ENCODE data around the gene AP4S1.
"Not testable (repeated sequence)": the region's sequence is repeated elsewhere in the genome, so short reads cannot be mapped to it uniquely, and the experiment has no call there.

Gene AP4S1

DNA sequence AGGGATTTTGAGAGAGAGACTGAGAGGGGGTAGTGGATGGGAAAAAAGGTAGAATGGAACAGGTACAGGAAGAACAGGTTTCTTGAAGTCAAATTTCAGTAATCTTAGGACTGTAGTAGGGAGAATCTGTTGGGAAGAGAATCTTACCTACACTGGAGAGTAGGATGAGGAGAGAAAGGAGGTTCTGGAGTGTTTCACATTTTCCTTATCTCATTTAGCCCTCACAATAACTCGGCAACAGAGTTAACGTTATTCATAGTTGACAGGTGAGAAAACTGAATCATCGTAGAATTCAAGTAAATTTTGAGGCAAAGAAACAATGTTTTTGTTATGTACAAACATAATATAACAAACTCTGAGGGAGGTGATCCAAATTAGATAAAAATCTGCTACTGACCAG, 17.9 kb downstream of the AP4S1 start:
- FAIRE-seq = no peak
- TF ChIP-seq, protein P1, sequence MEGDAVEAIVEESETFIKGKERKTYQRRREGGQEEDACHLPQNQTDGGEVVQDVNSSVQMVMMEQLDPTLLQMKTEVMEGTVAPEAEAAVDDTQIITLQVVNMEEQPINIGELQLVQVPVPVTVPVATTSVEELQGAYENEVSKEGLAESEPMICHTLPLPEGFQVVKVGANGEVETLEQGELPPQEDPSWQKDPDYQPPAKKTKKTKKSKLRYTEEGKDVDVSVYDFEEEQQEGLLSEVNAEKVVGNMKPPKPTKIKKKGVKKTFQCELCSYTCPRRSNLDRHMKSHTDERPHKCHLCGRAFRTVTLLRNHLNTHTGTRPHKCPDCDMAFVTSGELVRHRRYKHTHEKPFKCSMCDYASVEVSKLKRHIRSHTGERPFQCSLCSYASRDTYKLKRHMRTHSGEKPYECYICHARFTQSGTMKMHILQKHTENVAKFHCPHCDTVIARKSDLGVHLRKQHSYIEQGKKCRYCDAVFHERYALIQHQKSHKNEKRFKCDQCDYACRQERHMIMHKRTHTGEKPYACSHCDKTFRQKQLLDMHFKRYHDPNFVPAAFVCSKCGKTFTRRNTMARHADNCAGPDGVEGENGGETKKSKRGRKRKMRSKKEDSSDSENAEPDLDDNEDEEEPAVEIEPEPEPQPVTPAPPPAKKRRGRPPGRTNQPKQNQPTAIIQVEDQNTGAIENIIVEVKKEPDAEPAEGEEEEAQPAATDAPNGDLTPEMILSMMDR (IDR thresholded peaks at IDR 0.05; ENCODE audit: insufficient read depth, missing control alignments) = no peak

DNA sequence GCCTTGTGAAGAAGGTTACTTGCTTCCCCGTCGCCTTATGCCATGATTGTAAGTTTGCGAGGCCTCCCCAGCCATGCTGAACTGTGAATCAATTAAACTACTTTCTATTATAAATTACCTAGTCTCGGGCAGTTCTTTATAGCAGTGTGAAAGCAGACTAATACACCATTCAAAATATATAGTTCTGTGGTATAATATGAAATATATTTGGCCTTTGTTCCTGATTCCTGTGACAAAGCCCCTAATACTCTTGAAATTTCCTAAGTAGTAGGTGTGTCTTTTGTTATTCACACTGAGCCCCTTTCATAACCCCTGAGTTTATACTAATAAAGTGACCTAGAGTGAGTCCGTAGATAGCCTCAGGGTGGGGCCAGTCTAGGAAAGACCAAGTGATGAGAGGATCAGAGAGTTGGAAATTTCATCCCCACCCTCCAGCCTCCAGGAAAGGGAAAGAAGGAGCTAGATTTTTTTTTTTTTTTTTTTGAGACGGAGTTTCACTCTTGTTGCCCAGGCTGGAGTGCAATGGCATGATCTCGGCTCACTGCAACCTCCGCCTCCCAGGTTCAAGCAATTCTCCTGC, 20.1 kb downstream of the AP4S1 start:
- TF ChIP-seq, protein P1 (IDR thresholded peaks at IDR 0.05; ENCODE audit: insufficient read depth, missing control alignments) = no peak
- no peak for FAIRE-seq
- no peak for DNase-seq (ENCODE audit: insufficient read length, low spot score)

More for the DNA sequence above, 17.9 kb downstream of the AP4S1 start:
- DNase-seq (ENCODE audit: insufficient read length, low spot score) = no peak

DNA sequence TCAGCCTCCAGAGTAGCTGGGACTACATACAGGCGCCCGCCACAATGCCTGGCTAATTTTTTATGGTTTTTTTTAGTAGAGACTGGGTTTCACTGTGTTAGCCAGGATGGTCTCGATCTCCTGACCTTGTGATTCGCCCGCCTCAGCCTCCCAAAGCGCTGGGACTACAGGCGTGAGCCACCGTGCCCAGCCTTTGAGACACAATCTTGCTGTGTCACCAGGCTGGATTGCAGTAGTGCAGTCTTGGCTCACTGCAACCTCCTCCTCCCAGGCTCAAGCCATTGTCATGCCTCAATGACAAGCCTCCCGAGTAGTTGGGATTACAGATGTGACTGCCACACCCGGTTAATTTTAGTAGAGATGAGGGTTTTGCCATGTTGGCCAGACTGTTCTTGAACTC, 22.1 kb downstream of the AP4S1 start:
- FAIRE-seq (no peak), DNase-seq (ENCODE audit: insufficient read length, low spot score) (no peak)
- TF ChIP-seq, protein P1 (IDR thresholded peaks at IDR 0.05; ENCODE audit: insufficient read depth, missing control alignments) = no peak

DNA sequence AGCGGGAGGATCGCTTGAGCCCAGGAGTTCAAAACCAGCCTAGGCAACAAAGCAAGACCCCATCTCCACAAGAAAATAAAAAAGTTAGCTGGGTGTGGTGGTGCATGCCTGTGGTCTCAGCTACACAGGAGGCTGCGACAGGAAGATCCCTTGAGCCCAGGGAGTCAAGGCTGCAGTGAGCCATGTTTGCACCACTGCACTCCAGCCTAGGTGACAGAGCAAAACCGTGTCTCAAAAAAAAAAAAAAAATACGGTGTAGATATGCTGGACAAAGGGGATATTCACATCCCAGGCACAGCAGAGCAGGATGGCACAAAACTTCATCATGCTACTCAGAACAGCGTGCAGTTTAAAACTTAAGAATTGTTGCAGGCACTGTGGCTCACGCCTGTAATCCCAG, 25.6 kb downstream of the AP4S1 start:
- TF ChIP-seq, protein P1 (IDR thresholded peaks at IDR 0.05; ENCODE audit: insufficient read depth, missing control alignments) = no peak
- DNase-seq (ENCODE audit: insufficient read length, low spot score) = no peak
- FAIRE-seq = no peak

DNA sequence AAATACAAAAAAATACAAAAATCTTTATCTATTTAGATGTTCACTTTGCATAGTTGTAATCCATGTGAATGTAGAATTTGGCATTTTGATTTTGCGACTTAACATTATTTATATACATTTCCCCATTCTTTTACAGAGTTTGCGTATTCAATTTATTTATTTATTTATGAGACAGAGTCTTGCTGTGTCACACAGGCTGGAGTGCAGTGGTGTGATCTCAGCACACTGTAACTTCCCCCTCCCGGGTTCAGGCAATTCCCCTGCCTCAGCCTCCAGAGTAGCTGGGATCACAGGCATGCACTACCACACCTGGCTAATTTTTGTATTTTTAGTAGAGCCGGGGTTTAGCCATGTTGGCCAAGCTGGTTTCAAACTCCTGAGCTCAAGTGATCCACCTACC, 26.1 kb downstream of the AP4S1 start:
- TF ChIP-seq, protein P1 (IDR thresholded peaks at IDR 0.05; ENCODE audit: insufficient read depth, missing control alignments) = no peak
- DNase-seq (ENCODE audit: insufficient read length, low spot score) (no peak), FAIRE-seq (no peak)

DNA sequence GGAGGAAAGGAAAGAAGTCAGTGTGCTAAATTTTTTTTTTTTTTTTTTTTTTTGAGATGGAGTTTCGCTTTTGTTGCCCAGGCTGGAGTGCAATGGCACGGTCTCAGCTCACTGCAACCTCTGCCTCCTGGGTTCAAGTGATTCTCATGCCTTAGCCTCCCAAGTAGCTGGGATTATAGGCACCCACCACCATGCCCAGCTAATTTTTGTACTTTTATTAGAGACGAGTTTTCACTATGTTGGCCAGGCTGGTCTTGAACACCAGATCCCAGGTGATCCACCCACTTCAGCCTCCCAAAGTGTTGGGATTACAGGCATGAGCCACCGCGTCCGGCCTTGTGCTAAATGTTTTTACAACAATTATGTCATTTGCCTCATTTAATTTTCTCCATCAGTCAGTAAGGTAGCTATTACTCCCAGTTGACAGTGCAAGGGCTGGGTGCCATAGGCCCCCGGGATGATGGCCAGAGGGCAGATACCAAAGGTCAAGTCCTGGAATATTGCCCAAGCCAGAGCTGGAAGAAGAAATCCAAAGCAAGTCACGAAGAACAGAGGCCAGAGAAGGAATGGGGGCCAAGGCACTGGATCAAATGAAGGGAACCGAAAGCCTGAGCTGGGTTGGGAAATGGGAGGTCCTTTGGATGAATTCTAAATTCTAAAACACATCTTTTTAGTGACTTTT, 27.6 kb downstream of the AP4S1 start:
- not testable (repeated sequence) for FAIRE-seq

DNA sequence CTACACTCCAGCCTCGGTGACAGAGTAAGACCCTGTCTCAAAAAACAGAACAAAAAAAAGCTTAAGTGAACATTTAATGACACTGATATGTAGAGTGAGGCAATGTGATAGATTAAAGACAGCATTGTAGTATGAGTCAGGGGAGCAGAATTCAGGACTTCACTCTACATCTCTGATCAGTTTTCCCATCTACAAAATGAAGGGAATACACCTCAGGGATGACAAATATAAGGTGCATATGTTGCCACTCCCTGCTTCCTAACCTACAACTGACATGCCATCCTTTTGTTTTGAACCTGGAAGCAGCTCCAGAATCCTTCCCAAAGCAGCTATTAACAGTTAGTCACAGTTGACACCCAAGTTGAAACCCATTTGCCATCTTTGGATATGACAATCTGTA, 31.6 kb downstream of the AP4S1 start:
- no peak for DNase-seq (ENCODE audit: insufficient read length, low spot score)
- TF ChIP-seq, protein P1 (IDR thresholded peaks at IDR 0.05; ENCODE audit: insufficient read depth, missing control alignments) = no peak
- no peak for FAIRE-seq

More for the DNA sequence above, 27.6 kb downstream of the AP4S1 start:
- DNase-seq (ENCODE audit: insufficient read length, low spot score) = not testable (repeated sequence)

All from D721Med (cell line).